IPS DF 6.9 (cell line): Measurements from ENCODE around the gene DCDC2.
A peak's percentile ranks its signal among the peaks of the same experiment; 100 is the strongest.
"Not testable (repeated sequence)": the region's sequence is repeated elsewhere in the genome, so short reads cannot be mapped to it uniquely, and the experiment has no call there.

Experiments
- DNase-seq: peaks from one replicate; pipeline ENCODE4 v3.0.0-alpha.2; 2013; ENCODE audit warnings: low read depth, low spot score
- H3K27ac ChIP-seq: one replicate; pipeline ENCODE4 v1.5.1; 2013; ENCODE audit warnings: low read length, control low read depth
- H3K27me3 ChIP-seq: 2 replicates; pipeline ENCODE4 v1.6.1; 2013; ENCODE audit warnings: mild to moderate bottlenecking, low read length; ENCODE audit not compliant: control insufficient read depth, insufficient read depth
- H3K36me3 ChIP-seq: 2 replicates; pipeline ENCODE4 v1.6.1; 2013; ENCODE audit warnings: low read length; ENCODE audit not compliant: control insufficient read depth, insufficient read depth
- H3K4me1 ChIP-seq: 2 replicates; pipeline ENCODE4 v1.6.1; 2013; ENCODE audit warnings: low read length; ENCODE audit not compliant: control insufficient read depth, insufficient read depth
- H3K4me3 ChIP-seq: 2 replicates; pipeline ENCODE4 v1.5.1; 2013; ENCODE audit warnings: mild to moderate bottlenecking, low read length
- H3K9me3 ChIP-seq: 2 replicates; pipeline ENCODE4 v1.6.1; 2013; ENCODE audit warnings: low read length, inconsistent platforms; ENCODE audit not compliant: control insufficient read depth, insufficient read depth
- WGBS: extraction: QIAGEN DNeasy Blood & Tissue Kit; methylation state at CpG from one replicate; pipeline ENCODE4 v1.1.7; 2013; ENCODE audit warnings: mixed read lengths, missing lambda C conversion rate; ENCODE audit not compliant: insufficient read length, insufficient coverage; 5-methylcytosine and 5-hydroxymethylcytosine counted together

DCDC2 gene

GRCh38 chr6:24325978-24326377 lies 31.9 kb downstream of the DCDC2 start:
- WGBS = no CpG with 5 or more reads among the region's 1 CpG
- DNase-seq = no peak
- no peak overlapping the region for H3K27ac ChIP-seq
- no peak overlapping the region for H3K4me3 ChIP-seq
- H3K36me3 ChIP-seq = no peaks in the 10 kb centered on the region
- H3K27me3 ChIP-seq = peaks cover 2% of the 10 kb centered on the region; the same call in 1 of the 2 replicates
- no peaks in the 10 kb centered on the region for H3K9me3 ChIP-seq
- H3K4me1 ChIP-seq = no peaks in the 10 kb centered on the region

- DNase-seq = no peak
- no peaks in the 10 kb centered on the region for H3K36me3 ChIP-seq
- H3K4me1 ChIP-seq = no peaks in the 10 kb centered on the region
- no peaks in the 10 kb centered on the region for H3K9me3 ChIP-seq
- H3K27me3 ChIP-seq = peaks cover 2% of the 10 kb centered on the region; the same call in 1 of the 2 replicates
- no CpG with 5 or more reads among the region's 1 CpG for WGBS
- H3K27ac ChIP-seq = no peak overlapping the region
- H3K4me3 ChIP-seq = no peak overlapping the region
Measured at GRCh38 chr6:24324617-24325016, 33.2 kb downstream of the DCDC2 start.

GRCh38 chr6:24323632-24324337 lies 34.1 kb downstream of the DCDC2 start:
- Histone ChIP-seq H3K4me1 (no peaks in the 10 kb centered on the region), H3K36me3 (no peaks in the 10 kb centered on the region), H3K27ac (no peak overlapping the region), H3K9me3 (no peaks in the 10 kb centered on the region), H3K27me3 (peaks cover 2% of the 10 kb centered on the region; the same call in 1 of the 2 replicates), H3K4me3 (no peak overlapping the region)
- no CpG with 5 or more reads among the region's 1 CpG for WGBS
- no peak for DNase-seq

GRCh38 chr6:24322924-24323323 lies 34.9 kb downstream of the DCDC2 start:
- Histone ChIP-seq H3K27ac (no peak overlapping the region), H3K4me1 (no peaks in the 10 kb centered on the region), H3K4me3 (no peak overlapping the region), H3K27me3 (peaks cover 2% of the 10 kb centered on the region; the same call in 1 of the 2 replicates), H3K9me3 (no peaks in the 10 kb centered on the region), H3K36me3 (no peaks in the 10 kb centered on the region)
- WGBS = no CpG with 5 or more reads among the region's 3 CpGs
- DNase-seq = no peak

GRCh38 chr6:24322446-24322845 lies 35.4 kb downstream of the DCDC2 start:
- not testable (repeated sequence) for H3K4me1 ChIP-seq, DNase-seq, H3K27me3 ChIP-seq, H3K9me3 ChIP-seq, H3K36me3 ChIP-seq, H3K27ac ChIP-seq, H3K4me3 ChIP-seq
- no CpG with 5 or more reads among the region's 3 CpGs for WGBS

GRCh38 chr6:24321538-24322162 lies 36.2 kb downstream of the DCDC2 start:
- no peak for DNase-seq
- Histone ChIP-seq H3K4me3 (no peak overlapping the region), H3K27ac (no peak overlapping the region), H3K9me3 (no peaks in the 10 kb centered on the region), H3K36me3 (no peaks in the 10 kb centered on the region), H3K27me3 (peaks cover 2% of the 10 kb centered on the region; the same call in 1 of the 2 replicates), H3K4me1 (no peaks in the 10 kb centered on the region)
- no CpG with 5 or more reads among the region's 5 CpGs for WGBS

- H3K4me3 ChIP-seq = no peak overlapping the region
- no CpG with 5 or more reads among the region's 6 CpGs for WGBS
- H3K9me3 ChIP-seq = no peaks in the 10 kb centered on the region; the same call in 1 of the 2 replicates
- H3K36me3 ChIP-seq = no peaks in the 10 kb centered on the region; the same call in 1 of the 2 replicates
- no peaks in the 10 kb centered on the region for H3K27me3 ChIP-seq
- no peak overlapping the region for H3K27ac ChIP-seq
- peaks cover 2% of the 10 kb centered on the region; the same call in 1 of the 2 replicates for H3K4me1 ChIP-seq
- peak; percentile 20 for DNase-seq
Measured at GRCh38 chr6:24313251-24314141, 44.4 kb downstream of the DCDC2 start.

- not testable (repeated sequence) for H3K27me3 ChIP-seq, H3K36me3 ChIP-seq, H3K4me3 ChIP-seq, DNase-seq, H3K4me1 ChIP-seq, H3K9me3 ChIP-seq, H3K27ac ChIP-seq
- no CpG with 5 or more reads among the region's 4 CpGs for whole genome bisulfite sequencing
Measured at GRCh38 chr6:24311775-24312174, 46.1 kb downstream of the DCDC2 start.

- no peak for DNase-seq
- Histone ChIP-seq H3K27ac (no peak overlapping the region), H3K4me1 (no peaks in the 10 kb centered on the region), H3K27me3 (no peaks in the 10 kb centered on the region), H3K9me3 (no peaks in the 10 kb centered on the region; the same call in 1 of the 2 replicates), H3K4me3 (no peak overlapping the region), H3K36me3 (no peaks in the 10 kb centered on the region; the same call in 1 of the 2 replicates)
- no CpG with 5 or more reads among the region's 1 CpG for WGBS
Measured at GRCh38 chr6:24307881-24308280, 50.0 kb downstream of the DCDC2 start.

- no CpG with 5 or more reads among the region's 1 CpG for WGBS
- no peaks in the 10 kb centered on the region; the same call in 1 of the 2 replicates for H3K9me3 ChIP-seq
- H3K4me3 ChIP-seq = no peak overlapping the region
- no peak overlapping the region for H3K27ac ChIP-seq
- no peaks in the 10 kb centered on the region for H3K27me3 ChIP-seq
- DNase-seq = no peak
- H3K4me1 ChIP-seq = no peaks in the 10 kb centered on the region
- H3K36me3 ChIP-seq = no peaks in the 10 kb centered on the region; the same call in 1 of the 2 replicates
Measured at GRCh38 chr6:24306936-24307335, 50.9 kb downstream of the DCDC2 start.
